GM21619 (cell line): ENCODE data around the gene CEP19.
A peak's percentile ranks its signal among the peaks of the same experiment; 100 is the strongest.

Source experiments
- ATAC-seq: cut with Tn5 transposase; IDR thresholded peaks from one replicate; pipeline ENCODE4 v1.9.1; 2021; ENCODE audit not compliant: unreplicated experiment

The CEP19 gene

DNA sequence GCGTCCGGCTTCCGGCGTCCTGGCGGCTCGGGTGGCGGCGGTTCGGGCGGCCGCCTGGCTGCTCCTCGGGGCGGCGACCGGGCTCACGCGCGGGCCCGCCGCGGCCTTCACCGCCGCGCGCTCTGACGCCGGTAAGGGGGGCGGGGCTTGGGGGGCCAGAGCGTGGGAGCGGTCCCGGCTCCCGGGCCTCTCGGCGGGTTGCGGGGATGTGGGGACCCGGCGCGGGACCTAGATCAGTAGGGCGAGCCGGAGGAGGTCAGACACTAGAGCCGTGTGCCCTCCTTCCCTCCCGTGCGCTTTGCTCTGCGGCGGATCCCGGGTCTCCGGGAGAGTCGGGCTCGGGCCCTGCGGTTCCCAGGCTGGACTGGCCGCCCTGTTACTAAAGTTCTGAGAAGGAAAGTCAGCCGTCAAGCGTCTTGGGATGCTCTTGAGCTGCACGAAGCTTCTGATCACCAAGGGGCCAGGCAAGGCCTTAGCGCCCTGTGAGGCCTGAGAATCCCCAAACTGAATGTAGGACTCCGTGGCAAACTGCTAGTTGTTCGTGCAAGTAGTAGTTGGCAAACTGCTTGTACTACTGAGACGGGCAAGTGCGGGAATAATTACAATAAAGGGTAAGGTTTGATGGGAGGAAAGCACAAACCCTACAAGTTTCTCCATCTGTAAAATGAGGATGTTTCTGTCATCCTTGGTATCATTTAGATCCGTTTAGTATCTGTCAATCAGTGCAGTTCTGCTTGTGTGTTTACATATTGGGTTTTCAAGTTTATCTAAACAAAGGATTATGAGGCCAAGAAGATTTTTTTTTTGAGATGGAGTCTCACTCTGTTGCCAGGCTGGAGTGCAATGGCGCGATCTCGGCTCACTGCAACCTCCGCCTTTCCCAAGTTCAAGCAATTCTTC lies 714 bp upstream of the CEP19 start:
- ATAC-seq = peak; percentile 36

DNA sequence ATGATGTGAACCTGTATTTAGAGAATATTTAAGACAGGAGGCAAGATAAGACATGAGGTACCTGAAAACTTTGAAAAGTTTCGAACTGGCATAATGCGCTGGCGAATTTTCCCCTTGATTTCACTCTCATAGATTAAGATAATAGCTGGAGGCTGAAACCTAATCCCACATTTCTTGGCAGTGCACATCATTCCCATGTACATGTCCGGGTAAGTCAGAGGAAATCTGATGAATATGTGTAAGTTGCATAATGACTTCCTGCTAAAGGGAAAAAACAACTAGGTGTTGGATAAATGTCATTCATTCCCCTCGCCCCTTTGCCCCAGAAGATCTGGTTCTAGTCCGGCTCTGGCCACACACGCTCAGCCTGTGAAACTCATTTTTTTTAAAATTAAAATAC lies 3.6 kb downstream of the CEP19 start:
- ATAC-seq = no peak

DNA sequence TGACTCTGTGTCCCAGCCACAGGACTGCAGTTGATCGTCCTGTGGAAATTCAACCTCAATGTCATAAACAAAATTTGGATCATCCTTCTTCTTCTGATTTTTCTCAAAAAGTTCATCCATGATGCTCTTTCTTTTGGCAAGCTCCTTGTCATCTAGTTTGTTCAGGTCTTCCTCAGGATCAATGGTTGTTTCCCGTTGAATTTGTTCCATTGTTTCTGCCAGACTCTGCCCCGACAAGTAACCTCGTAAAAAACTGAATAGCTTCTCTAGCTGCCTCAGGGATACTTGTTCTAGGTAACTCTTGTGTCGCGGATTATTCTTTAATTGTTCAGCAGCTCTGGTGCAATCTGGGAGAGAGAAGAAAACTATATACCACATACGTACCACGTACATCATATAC lies 4.5 kb downstream of the CEP19 start:
- ATAC-seq = no peak

DNA sequence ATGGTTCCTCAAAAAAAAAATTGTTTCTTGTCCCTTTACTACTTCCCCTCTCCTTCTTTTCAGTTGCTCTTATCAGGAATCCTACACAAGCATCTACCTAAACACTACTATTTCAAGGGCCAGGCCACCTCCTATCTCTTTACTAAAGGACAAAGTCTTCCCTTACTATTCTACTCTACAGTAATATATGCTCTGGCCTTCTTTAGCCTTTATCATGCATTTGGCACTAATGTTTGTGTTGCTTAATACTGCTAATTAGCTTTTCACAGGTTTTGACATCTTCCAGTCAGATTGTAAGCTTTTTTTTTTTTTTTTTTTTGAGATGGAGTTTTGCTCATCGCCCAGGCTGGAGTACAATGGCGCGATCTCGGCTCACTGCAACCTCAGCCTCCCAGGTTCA lies 5.3 kb downstream of the CEP19 start:
- no peak for ATAC-seq

DNA sequence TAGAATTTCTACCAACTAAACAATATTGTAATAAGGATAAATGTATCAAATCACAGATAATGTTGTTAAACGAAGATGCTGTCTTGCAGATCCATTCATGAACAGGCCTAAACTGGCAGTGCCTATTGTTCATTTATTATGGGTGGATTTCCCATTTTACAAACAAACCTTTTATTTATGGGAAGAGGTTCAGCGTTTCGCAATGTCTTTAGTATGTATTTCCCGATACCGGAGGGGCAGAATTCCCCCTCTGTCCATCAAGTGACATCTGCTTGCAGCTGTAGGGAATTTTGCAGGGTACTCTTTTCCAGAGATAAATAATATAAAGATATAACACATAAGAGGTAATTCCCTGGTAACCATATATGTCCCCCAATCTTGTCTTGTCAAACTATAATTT lies 5.7 kb downstream of the CEP19 start:
- ATAC-seq = no peak

DNA sequence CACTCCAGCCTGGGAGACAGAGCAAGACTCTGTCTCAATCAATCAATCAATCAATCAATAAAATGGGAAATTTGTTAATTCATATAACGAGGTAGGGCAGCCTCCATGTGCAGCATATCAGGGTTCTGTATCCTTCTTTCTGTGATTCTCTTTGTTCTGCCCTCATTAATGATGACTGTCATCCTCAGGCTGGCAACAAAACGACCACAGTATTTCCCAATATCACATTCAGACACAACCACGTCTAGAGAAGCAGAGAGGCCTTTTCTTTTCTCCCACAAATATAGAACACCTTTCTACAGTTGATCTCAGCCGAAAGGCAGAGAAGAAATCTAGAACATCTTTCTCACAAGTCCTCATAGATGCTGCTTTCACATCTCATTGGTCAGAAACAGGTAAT lies 11.2 kb downstream of the CEP19 start:
- no peak for ATAC-seq

DNA sequence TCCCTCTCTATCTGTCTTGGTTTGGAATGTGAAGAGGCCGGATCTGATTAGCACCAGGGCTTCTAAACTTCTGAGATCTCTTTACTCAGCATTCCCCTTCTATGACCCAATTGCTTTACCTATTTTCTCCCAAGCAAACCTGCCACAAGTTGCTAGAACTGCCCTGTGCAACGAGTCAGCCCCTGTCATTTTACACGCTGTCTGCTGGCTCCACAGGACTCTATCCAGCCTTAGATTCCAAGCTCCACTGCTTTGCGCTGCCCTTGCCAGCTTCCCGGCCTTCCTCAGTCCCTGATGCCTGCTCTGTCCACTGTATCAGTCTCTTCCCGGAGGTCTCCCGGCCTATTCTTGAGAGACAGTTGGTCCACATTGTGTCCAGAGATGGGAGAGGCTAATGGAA lies 12.3 kb downstream of the CEP19 start:
- ATAC-seq = no peak

DNA sequence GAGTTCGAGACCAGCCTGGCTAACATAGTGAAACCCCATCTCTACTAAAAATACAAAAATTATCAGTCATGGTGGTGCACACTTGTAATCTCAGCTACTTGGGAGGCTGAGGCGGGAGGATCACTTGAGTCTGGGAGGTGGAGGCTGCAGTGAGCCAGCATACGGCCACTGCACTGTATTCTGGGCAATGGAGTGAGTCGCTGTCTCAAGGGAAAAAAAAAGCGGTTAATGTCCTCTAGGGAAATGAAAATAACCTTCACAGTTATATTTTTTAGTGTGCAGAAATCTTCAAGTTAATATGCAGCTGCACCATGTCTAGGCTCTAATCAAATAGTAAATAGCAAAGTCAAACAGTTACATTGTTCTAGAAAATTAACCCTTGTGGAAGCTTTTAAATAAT lies 14.8 kb downstream of the CEP19 start:
- no peak for ATAC-seq

DNA sequence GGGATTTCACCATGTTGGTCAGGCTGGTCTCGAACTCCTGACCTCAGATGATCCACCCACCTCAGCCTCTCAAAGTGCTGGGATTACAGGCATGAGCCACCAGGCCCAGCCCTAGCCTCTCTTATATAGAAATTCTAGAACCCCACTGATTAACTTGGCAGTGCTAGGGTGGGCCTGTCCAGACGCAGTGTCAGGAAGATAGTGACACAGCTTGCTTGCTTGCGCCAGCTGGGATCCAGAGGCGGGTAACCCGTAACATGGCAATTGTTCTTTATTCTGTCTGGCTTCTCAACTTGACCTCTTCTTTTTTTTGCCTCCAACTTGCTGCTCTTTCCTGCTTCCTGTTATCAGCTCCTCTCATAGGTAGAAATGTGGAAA lies 16.2 kb downstream of the CEP19 start:
- no peak for ATAC-seq

DNA sequence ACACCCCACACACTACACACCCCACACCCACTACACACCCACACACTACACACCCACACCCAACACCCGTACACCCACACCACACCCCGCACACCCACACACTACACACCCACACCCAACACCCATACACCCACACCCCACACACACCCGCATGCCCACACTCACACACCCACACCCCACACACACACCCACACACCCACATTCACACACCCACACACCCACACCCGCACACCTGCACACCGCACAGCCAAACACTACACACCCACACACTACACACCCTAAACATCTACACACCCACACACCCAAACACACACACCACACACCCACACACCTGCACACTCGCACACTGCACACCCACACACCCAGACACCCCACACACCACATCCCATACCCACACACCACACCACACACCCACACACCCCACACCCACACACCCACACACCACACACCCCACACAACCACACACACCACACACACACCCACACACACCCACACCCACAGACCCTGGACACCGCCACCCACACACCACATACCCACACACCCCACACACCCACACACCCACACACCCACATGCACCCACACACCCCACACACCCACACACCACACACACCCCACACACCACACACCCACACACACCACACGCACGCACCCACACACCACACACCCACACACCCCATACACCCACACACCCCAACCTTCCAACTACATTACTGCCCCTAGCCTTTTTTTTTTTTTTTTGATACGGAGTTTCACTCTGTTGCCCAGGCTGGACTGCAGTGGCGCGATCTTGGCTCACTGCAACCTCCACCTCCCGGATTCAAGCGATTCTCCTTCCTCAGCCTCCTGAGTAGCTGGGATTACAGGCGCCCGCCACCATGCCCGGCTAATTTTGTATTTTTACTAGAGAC lies 16.9 kb downstream of the CEP19 start:
- no peak for ATAC-seq

DNA sequence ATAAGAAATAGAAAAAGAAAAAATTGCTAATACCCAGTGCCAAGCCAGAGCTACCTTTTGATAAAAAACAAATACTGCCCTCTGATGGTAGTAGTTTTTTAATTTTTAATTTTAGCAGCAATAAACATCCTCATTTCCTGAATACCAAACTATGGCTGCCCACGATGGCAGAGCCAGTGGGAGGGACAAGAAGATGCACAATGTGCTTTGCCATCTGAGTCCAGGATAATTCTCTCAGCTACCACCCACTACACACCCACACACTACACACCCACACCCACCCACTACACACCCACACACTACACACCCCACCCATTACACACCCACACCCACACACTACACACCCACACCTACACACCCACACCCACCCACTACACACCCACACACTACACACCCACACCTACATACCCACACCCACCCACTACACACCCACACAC lies 17.8 kb downstream of the CEP19 start:
- no peak for ATAC-seq

DNA sequence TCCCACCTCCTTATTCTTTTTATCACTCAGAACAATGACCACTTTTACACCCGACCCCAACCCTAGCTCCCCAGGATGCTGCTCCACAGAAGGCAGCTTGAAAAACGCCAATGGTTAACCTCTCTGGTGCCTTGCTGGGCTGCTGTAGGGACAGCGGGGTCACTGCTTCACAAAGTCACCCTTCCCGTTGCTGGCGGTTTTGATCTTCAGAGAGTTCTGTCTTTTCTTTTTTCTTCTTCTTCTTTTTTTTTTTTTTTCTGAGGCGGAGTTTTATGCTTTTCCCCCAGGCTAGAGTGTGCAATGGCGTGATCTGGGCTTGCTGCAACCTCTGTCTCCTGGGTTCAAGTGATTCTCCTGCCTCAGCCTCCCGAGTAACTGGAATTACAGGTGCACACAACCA lies 20.7 kb downstream of the CEP19 start:
- ATAC-seq = no peak

DNA sequence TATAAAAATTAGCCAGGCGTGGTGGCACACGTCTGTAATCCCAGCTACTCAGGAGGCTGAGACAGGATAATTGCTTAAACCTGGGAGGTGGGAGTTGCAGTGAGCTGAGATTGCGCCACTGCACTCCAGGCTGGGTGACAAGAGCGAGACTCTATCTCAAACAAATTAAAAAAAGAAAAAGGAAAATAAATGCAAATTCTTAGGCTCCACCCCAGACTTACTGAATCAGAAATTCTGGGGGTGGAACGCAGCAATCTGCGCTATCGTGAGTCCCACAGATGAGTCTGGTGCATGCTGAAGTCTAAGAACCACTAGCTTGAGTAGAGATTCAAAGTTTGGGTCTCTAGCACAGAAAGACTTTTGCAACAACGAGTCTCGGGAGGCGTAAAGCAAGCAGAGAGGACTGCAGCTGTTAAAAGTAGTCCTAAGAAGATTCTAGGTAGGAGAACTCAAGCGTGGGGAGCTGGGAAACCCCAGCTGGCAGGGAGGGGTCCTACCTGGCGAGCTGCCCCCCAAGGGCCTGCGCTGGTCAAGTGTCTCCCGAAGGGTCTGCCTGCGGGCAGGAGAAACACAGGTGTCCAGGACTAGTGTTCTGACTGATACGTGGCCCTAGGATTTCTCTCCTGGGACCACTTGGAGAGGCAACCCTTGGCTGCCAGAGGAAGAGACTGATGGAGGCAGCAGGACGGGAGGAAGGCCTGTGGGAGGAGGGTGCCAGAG lies 21.9 kb downstream of the CEP19 start:
- ATAC-seq = no peak

DNA sequence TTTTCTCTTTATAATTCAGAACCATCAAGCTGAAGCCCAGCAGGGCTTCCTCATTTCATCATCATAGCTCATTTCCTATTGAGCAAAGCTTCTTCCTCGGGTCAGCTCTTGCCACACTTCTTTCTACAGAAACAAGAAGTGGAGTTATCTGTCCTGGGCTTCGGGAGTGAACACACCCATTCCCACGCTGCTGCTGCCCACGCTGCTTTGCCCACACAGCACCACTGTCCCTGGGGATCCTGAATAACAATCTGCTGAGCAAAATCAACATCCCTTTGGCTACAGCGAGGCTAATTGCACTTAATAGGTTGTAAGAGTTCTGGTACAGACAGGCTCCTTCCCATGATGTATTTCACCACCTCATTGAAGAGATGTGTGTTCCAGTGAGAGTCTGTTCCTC lies 23.7 kb downstream of the CEP19 start:
- ATAC-seq = no peak

DNA sequence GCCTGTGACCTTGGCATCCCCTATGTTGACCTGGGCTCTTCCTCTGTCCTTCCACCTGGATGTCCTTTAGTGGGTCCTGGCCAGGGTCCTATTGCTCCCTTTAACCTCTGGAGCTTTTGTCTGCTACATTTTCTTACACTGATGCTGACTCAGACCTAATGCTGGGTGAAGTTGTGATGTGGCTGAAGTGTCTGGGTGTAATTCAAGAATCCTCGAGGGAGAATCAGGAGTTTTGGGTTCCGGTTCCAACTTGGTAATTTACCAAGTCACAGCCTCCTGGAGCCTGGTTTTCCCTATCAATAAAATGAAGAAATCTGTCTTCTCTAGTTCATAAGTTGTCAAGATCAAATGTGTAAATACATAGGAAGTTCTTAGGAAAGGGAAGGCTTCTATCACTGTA lies 25.6 kb downstream of the CEP19 start:
- ATAC-seq = no peak

DNA sequence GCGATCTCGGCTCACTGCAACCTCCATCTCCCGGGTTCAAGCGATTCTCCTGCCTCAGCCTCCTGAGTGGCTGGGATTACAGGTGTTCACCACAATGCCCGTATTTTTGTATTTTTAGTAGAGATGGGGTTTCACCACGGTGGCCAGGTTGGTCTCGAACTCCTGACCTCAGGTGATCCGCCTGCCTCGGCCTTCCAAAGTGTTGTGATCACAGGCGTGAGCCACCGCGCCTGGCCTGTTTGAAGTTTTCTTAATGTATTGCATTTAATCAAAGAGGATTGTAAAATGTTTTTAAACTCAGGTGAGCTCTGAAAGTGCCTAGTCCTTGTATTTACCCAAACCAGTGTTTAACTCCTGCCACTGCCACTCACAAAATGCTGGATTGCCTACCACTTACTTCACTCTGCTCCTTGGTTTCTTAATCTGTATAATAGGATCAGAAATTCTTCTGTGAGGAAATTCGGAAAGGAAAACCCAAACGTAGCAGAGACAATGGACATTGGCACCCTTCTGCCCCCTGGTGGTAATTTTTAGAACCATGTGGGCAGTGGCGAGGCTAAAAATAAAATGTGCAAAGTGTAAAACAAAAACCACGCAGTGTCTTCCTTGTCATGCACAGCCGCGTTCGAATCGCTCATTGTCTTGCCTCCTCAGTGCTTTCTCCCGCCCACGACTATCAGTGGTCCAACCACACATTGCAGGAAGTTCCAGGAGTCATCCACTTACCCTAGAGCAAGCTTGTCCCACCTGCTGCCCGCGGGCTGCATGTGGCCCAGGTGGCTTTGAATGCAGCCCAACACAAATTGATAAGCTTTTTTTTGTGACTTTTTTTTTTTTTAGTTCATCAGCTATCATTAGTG lies 27.3 kb downstream of the CEP19 start:
- peak; percentile 90 for ATAC-seq

DNA sequence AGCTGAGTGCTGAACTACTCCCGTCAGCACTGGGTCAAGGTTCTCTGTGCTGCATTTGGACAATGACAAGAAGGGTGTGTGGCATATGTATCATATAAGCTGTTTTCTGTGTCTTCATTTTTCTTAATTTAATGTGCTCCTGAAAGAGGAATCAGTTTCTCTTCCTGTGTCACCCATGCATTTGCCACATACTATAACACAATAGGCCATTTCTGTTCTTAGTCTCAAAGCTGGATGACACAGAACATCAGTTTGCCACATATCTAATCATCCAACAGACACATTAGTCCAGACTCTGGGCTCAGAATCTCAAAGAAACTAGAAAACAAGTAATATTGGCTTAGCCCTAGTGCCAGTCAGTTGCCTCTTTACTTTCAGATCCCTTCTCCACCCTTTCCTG lies 34.1 kb downstream of the CEP19 start:
- no peak for ATAC-seq

DNA sequence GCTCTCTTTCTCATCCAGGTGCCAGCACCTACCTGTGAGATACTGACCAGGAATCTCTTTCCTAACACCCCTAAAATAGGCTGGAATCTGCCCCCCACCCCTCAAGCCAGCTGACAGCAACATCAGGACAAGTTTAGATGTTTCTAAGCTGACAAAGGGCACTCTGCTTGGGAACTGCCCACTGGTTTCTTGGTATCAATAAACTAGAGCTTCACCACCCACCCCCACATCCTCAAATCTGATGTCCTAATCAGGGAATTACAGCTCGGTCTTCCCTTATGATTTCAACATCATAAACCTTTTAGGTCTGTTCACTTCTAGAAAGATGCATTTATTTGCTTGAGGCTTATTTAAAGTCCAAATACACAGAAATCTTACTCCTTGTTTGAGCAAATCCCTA lies 34.7 kb downstream of the CEP19 start:
- ATAC-seq = no peak

DNA sequence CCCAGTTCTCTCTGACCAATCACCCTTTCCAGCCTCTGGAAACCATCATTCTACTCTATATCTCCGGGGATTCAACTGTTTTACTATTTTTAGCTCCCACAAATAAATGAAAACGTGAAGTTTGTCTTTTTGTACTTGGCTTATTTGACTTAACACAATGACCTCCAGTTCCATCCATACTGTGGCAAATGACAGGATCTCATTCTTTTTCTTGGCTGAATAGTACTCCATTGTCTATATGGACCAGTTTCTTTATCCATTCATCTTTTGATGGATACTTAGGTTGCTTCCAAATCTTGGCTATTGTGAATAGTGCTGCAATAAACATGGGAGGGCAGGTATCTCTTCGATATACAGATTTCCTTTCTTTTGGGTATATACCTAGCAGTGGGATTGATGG lies 38.4 kb downstream of the CEP19 start:
- ATAC-seq = no peak

DNA sequence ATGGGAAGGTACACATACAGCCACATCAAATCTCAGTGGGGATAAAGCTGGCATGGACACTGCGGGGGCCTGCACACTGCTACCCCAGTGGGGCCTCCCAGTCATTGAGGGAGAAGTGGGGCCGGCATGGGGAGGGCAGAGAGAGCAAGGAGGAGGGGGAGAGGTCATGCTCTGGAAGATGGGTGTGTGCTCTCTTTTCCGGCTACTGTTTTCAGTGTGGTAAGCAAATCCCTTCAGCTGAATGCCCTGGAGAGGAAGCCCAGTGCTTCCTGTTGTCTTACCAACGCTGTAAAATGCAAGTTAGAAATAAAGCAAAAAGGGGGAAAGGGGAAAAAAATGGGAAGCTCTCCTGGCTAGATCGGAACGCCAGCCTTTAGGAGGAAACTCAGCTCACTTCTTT lies 41.7 kb downstream of the CEP19 start:
- ATAC-seq = no peak
